SK-N-SH treated with all-trans-retinoic acid at 6 μM for 48 hours (cell line): ENCODE data around the gene FRMD4A.

Experiments
- GLIS3 ChIP-seq: fragments of 250-450 bp; sonication (Bioruptor Pico); IDR thresholded peaks from 2 replicates; pipeline ENCODE4 v1.5.0; 2020; ENCODE audit warnings: mild to moderate bottlenecking, moderate library complexity
- ISL1 ChIP-seq: fragments of 250-450 bp; sonication (Bioruptor Pico); IDR thresholded peaks from 2 replicates; pipeline ENCODE4 v2.1.2; 2022; ENCODE audit warnings: mild to moderate bottlenecking, moderate library complexity
- TCF4 ChIP-seq: fragments of 250-450 bp; sonication (Bioruptor Pico); IDR thresholded peaks from 2 replicates; pipeline ENCODE4 v1.8.0; 2021; ENCODE audit warnings: mild to moderate bottlenecking, moderate library complexity, borderline replicate concordance
- ZFP3 ChIP-seq: fragments of 250-450 bp; sonication (Bioruptor Pico); IDR thresholded peaks from 2 replicates; pipeline ENCODE4 v1.5.0; 2020; ENCODE audit warnings: mild to moderate bottlenecking, moderate library complexity
- TF ChIP-seq, protein P1 (sequence below): fragments of 250-450 bp; sonication (Bioruptor Pico); IDR thresholded peaks from 2 replicates; pipeline ENCODE4 v1.8.0; 2020; ENCODE audit warnings: mild to moderate bottlenecking, moderate library complexity, borderline replicate concordance

DNA sequence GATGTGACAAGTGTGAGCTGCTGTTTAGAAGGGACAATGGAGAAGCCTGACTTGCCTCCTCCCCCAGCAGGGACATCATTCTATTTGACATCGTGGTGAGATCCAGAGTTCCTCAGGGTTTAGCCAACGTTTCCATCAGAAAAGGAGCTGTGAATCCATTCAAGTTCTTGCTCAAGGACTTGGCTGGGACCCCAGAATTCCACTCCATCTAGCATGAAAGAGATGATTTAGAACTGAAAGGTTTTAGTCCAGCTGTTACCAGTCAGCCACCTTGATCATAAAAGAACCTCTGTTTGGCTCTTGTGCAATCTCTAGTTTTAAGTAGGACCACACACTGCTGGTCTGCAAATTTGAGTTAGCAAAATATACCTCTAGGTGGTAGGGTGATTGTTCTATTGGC lies 337.6 kb downstream of the FRMD4A start:
- TF ChIP-seq TCF4 (CRISPR knock-in tag) = no peak
- TF ChIP-seq ISL1 (CRISPR knock-in tag) = no peak
- no peak for TF ChIP-seq GLIS3 (CRISPR knock-in tag)
- no peak for TF ChIP-seq ZFP3
- TF ChIP-seq, protein P1, sequence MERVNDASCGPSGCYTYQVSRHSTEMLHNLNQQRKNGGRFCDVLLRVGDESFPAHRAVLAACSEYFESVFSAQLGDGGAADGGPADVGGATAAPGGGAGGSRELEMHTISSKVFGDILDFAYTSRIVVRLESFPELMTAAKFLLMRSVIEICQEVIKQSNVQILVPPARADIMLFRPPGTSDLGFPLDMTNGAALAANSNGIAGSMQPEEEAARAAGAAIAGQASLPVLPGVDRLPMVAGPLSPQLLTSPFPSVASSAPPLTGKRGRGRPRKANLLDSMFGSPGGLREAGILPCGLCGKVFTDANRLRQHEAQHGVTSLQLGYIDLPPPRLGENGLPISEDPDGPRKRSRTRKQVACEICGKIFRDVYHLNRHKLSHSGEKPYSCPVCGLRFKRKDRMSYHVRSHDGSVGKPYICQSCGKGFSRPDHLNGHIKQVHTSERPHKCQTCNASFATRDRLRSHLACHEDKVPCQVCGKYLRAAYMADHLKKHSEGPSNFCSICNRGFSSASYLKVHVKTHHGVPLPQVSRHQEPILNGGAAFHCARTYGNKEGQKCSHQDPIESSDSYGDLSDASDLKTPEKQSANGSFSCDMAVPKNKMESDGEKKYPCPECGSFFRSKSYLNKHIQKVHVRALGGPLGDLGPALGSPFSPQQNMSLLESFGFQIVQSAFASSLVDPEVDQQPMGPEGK (CRISPR knock-in tag) = no peak
